Measurements from ENCODE around the gene SERPINA3. TPM values are rescaled to one million over a fixed set of nuclear protein-coding genes. Genes with fewer than 3 reads are reported as not detected.

Gene SERPINA3
- total RNA-seq, 1 donor from 2014 or later, result 1.3 TPM

- H3K27ac Mint-ChIP-seq (ENCODE audit: unreplicated experiment), result no peak overlapping the region
- H3K27ac ChIP-seq (ENCODE audit: low read depth, low read length), result no peak overlapping the region
- no peak overlapping the region for H3K9ac ChIP-seq (ENCODE audit: low read length)
- H2AFZ ChIP-seq (ENCODE audit: low read depth, low read length), result no peak overlapping the region
- TF ChIP-seq EZH2 (IDR thresholded peaks at IDR 0.05; ENCODE audit: insufficient read depth, low read length) (no peak), CTCF (IDR thresholded peaks at IDR 0.05; ENCODE audit: insufficient read depth, low read depth, low read length) (no peak)
- H3K4me3 Mint-ChIP-seq (ENCODE audit: unreplicated experiment), result no peak overlapping the region
- H4K20me1 ChIP-seq (ENCODE audit: insufficient read depth, low read length), result no peaks in the 10 kb centered on the region
- no peaks in the 10 kb centered on the region for H3K4me1 Mint-ChIP-seq (ENCODE audit: low read depth, unreplicated experiment)
- DNase-seq (ENCODE audit: low read depth) (no peak), FAIRE-seq (no peak)
- H3K9me3 ChIP-seq (ENCODE audit: insufficient read depth, low read depth, low read length), result no peaks in the 10 kb centered on the region
- H3K4me1 ChIP-seq (ENCODE audit: insufficient read depth, low read length), result no peaks in the 10 kb centered on the region
- peaks cover 38% of the 10 kb centered on the region for H3K27me3 Mint-ChIP-seq (ENCODE audit: low read depth, unreplicated experiment)
- H3K36me3 Mint-ChIP-seq (ENCODE audit: low read depth, unreplicated experiment), result no peaks in the 10 kb centered on the region
- H3K27me3 ChIP-seq (ENCODE audit: insufficient read depth, low read length), result no peaks in the 10 kb centered on the region
- H3K36me3 ChIP-seq (ENCODE audit: insufficient read depth, low read length), result no peaks in the 10 kb centered on the region
- peaks cover 12% of the 10 kb centered on the region for H3K9me3 Mint-ChIP-seq (ENCODE audit: unreplicated experiment)
- H3K4me3 ChIP-seq (ENCODE audit: insufficient read depth, low read depth, low read length), result no peak overlapping the region
- H3K4me2 ChIP-seq (ENCODE audit: low read length), result no peak overlapping the region
- no peaks in the 10 kb centered on the region for H3K79me2 ChIP-seq (ENCODE audit: insufficient read depth, low read length)
These were observed 25.6 kb upstream of the SERPINA3 start for GRCh38 chr14:94586635-94587034.

GRCh38 chr14:94588311-94588710, 23.9 kb upstream of the SERPINA3 start:
- Histone ChIP-seq H4K20me1 (ENCODE audit: insufficient read depth, low read length) (no peaks in the 10 kb centered on the region), H3K4me2 (ENCODE audit: low read length) (no peak overlapping the region), H3K36me3 (ENCODE audit: insufficient read depth, low read length) (no peaks in the 10 kb centered on the region), H3K4me1 (ENCODE audit: insufficient read depth, low read length) (no peaks in the 10 kb centered on the region), H3K9ac (ENCODE audit: low read length) (no peak overlapping the region), H3K4me3 (ENCODE audit: insufficient read depth, low read depth, low read length) (no peak overlapping the region), H2AFZ (ENCODE audit: low read depth, low read length) (no peak overlapping the region), H3K27me3 (ENCODE audit: insufficient read depth, low read length) (no peaks in the 10 kb centered on the region), H3K9me3 (ENCODE audit: insufficient read depth, low read depth, low read length) (no peaks in the 10 kb centered on the region), H3K79me2 (ENCODE audit: insufficient read depth, low read length) (no peaks in the 10 kb centered on the region), H3K27ac (ENCODE audit: low read depth, low read length) (no peak overlapping the region)
- FAIRE-seq, result no peak
- Mint-ChIP-seq H3K4me3 (ENCODE audit: unreplicated experiment) (no peak overlapping the region), H3K27me3 (ENCODE audit: low read depth, unreplicated experiment) (peaks cover 42% of the 10 kb centered on the region), H3K4me1 (ENCODE audit: low read depth, unreplicated experiment) (no peaks in the 10 kb centered on the region), H3K36me3 (ENCODE audit: low read depth, unreplicated experiment) (no peaks in the 10 kb centered on the region), H3K9me3 (ENCODE audit: unreplicated experiment) (peaks cover 5% of the 10 kb centered on the region), H3K27ac (ENCODE audit: unreplicated experiment) (no peak overlapping the region)
- DNase-seq (ENCODE audit: low read depth), result no peak
- TF ChIP-seq EZH2 (IDR thresholded peaks at IDR 0.05; ENCODE audit: insufficient read depth, low read length) (no peak), CTCF (IDR thresholded peaks at IDR 0.05; ENCODE audit: insufficient read depth, low read depth, low read length) (no peak)

GRCh38 chr14:94591073-94591472, 21.1 kb upstream of the SERPINA3 start:
- Histone ChIP-seq H3K4me3 (ENCODE audit: insufficient read depth, low read depth, low read length) (no peak overlapping the region), H3K27me3 (ENCODE audit: insufficient read depth, low read length) (no peaks in the 10 kb centered on the region), H4K20me1 (ENCODE audit: insufficient read depth, low read length) (no peaks in the 10 kb centered on the region), H2AFZ (ENCODE audit: low read depth, low read length) (no peak overlapping the region), H3K27ac (ENCODE audit: low read depth, low read length) (no peak overlapping the region), H3K36me3 (ENCODE audit: insufficient read depth, low read length) (no peaks in the 10 kb centered on the region), H3K9me3 (ENCODE audit: insufficient read depth, low read depth, low read length) (no peaks in the 10 kb centered on the region), H3K4me1 (ENCODE audit: insufficient read depth, low read length) (no peaks in the 10 kb centered on the region), H3K4me2 (ENCODE audit: low read length) (no peak overlapping the region), H3K9ac (ENCODE audit: low read length) (no peak overlapping the region), H3K79me2 (ENCODE audit: insufficient read depth, low read length) (no peaks in the 10 kb centered on the region)
- no peak for DNase-seq (ENCODE audit: low read depth)
- Mint-ChIP-seq H3K27me3 (ENCODE audit: low read depth, unreplicated experiment) (peaks cover 42% of the 10 kb centered on the region), H3K4me1 (ENCODE audit: low read depth, unreplicated experiment) (no peaks in the 10 kb centered on the region), H3K4me3 (ENCODE audit: unreplicated experiment) (no peak overlapping the region), H3K27ac (ENCODE audit: unreplicated experiment) (no peak overlapping the region), H3K9me3 (ENCODE audit: unreplicated experiment) (peaks cover 5% of the 10 kb centered on the region), H3K36me3 (ENCODE audit: low read depth, unreplicated experiment) (no peaks in the 10 kb centered on the region)
- TF ChIP-seq EZH2 (IDR thresholded peaks at IDR 0.05; ENCODE audit: insufficient read depth, low read length) (no peak), CTCF (IDR thresholded peaks at IDR 0.05; ENCODE audit: insufficient read depth, low read depth, low read length) (no peak)
- no peak for FAIRE-seq
